Activated CD4-positive, alpha-beta T cell treated with anti-CD3 and anti-CD28 coated beads, Interleukin-2, Interleukin-4, amounts not matched to agents 100 ng/mL and 50 ng/mL, durations not matched to agents 16 hours and 8 hours (primary cell): ENCODE results near the gene PPP1R12C.
"Not testable (repeated sequence)": the region's sequence is repeated elsewhere in the genome, so short reads cannot be mapped to it uniquely, and the experiment has no call there.

ENCODE experiments used
- DNase-seq: peaks from one replicate; pipeline ENCODE4 v3.0.0-alpha.2; 2020; ENCODE audit warnings: low spot score

The PPP1R12C gene

GRCh38 chr19:55112246-55112776 lies 5.1 kb downstream of the PPP1R12C start:
- DNase-seq: no peak

GRCh38 chr19:55111238-55111831 lies 6.1 kb downstream of the PPP1R12C start:
- DNase-seq: no peak

GRCh38 chr19:55109527-55110291 lies 7.7 kb downstream of the PPP1R12C start:
- DNase-seq: no peak

GRCh38 chr19:55107252-55107651 lies 10.2 kb downstream of the PPP1R12C start:
- DNase-seq: not testable (repeated sequence)

- DNase-seq: no peak
Observed at GRCh38 chr19:55106591-55106990, 10.8 kb downstream of the PPP1R12C start.

- no peak for DNase-seq
Observed at GRCh38 chr19:55105237-55105636, 12.2 kb downstream of the PPP1R12C start.

GRCh38 chr19:55103190-55103589 lies 14.2 kb downstream of the PPP1R12C start:
- no peak for DNase-seq

GRCh38 chr19:55101261-55101660 lies 16.2 kb downstream of the PPP1R12C start:
- DNase-seq: no peak

- DNase-seq: no peak
Observed at GRCh38 chr19:55099557-55100506, 17.6 kb downstream of the PPP1R12C start.

- no peak for DNase-seq
Observed at GRCh38 chr19:55098716-55099556, 18.5 kb downstream of the PPP1R12C start.

GRCh38 chr19:55097864-55098715 lies 19.3 kb downstream of the PPP1R12C start:
- no peak for DNase-seq

GRCh38 chr19:55096061-55096701 lies 21.3 kb downstream of the PPP1R12C start:
- DNase-seq: no peak

GRCh38 chr19:55095260-55096060 lies 22.0 kb downstream of the PPP1R12C start:
- no peak for DNase-seq

GRCh38 chr19:55094456-55095259 lies 22.8 kb downstream of the PPP1R12C start:
- DNase-seq: no peak

- DNase-seq: no peak
Observed at GRCh38 chr19:55092423-55093318, 24.8 kb downstream of the PPP1R12C start.

- no peak for DNase-seq
Observed at GRCh38 chr19:55091955-55092354, 25.5 kb downstream of the PPP1R12C start.
